GM18499 (cell line): ENCODE results near the gene PLXND1.

Experiments
- ATAC-seq: cut with Tn5 transposase; IDR thresholded peaks from one replicate; pipeline ENCODE4 v1.9.1; 2021; ENCODE audit warnings: moderate number of reproducible peaks; ENCODE audit not compliant: insufficient read depth, unreplicated experiment

Gene PLXND1

DNA sequence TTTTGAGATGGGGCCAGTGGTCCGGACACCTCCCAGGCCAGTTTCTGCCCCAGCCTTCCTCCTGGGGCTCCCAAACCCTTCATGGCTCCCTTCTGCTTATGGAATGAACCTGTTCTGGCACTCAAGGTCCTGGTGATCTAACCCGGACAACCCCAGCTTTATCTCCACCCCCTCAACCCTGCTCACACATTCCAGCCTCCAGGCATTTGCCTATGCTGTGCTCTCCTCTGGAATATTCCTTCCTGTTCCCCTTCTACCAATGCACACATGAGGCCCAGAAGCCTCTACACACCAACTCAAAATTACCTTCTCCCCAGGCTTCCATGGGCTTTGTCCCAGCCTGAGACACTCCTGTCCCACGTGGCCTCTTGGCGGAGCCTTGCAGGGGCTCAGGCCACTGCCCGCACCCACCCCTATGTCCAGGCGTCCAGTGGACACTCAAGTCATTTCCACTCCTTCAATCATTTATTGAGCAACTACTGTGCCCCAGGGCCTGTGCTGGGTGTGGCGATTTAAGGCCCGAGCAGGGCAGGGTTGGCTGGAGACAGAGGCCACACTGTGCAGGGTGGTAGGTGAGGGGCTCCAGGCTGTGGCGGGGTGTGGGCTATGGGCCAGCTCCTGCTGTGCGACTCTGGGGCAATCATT lies 18.8 kb downstream of the PLXND1 start:
- ATAC-seq, result no peak

DNA sequence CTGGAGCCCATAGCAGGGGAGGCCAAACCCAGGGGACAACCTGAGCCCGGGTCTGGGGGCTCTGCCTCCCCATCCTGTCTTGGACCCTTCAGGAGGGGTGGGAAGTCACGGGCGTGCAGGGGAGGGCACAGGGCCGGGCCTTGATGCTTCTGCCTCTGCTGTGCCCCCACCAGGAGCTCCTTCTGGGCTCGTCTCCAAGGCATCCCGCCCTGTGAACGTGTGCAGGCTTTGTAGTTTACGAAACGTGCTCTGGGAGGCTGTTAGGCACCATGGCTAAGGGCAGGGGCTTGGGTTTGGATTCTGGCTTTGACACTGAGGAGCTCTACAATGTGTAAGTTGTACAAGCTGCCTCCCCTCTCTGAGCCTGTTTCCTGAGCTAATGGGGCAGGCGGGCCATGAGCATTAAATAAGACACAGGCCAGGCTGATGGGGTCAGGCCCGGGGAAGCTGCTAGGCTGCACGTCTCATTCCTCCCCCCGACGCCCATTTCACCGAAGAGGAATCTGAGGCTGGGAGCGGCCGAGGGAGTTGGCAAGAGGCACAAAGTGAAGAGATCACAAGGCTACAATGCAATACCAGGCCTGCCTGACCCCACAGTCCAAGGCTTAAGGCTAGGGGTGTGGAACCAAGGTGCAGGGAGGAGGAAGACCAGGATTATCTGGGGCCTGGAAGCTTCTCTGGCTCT lies 19.6 kb downstream of the PLXND1 start:
- no peak for ATAC-seq

DNA sequence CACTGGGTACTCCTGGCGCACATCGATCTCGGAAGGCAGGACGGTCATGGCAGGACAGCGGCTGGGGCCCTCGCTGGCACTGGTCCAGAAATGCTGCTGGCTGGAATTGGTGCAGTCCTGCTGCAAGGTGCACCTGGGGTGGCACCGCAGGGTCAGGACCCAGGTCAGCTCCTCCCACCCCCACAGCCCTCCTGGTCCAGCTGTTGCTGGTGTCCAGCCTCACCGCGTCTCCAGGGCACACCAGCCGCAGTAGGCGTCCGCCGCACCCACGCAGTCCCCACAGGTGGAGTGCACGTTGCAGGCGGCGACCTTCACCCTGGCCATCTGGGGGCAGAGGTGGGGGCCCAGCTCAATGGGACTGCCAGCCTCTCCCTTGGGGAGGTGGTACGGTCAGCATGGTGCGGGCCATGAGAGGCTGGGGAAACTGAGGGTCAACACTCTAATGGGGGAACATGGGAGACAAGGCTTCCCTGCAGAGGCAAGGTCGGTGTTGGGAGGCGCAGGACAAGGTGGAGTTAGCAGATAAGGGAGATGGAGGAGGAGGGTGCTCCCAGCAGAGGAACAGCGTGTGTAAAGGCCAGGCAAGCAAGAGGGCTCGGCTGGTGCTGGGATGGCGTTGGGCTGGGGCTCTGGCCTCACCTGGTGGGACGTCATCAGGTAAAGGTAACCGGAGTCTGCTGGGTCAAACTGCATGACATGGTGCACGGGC lies 20.4 kb downstream of the PLXND1 start:
- ATAC-seq, result no peak

DNA sequence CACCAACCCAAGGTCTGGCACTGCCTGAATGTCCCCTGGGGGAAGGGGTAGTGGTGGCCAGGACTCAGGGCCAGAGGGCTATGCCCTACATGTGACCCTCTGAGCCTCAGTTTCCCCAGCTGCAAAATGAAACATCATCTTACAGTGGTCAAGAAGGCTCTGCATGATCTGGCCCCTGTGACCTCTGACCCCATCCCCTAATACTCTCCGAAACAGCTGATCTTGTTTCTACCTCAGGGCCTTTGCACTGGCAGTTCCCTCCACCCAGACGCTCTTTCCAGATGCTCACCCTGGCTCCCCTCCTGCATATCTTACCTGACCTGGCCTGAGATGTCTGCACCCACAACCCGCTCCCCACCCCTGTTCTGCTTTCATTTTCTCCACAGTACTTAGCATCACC lies 21.8 kb downstream of the PLXND1 start:
- no peak for ATAC-seq

DNA sequence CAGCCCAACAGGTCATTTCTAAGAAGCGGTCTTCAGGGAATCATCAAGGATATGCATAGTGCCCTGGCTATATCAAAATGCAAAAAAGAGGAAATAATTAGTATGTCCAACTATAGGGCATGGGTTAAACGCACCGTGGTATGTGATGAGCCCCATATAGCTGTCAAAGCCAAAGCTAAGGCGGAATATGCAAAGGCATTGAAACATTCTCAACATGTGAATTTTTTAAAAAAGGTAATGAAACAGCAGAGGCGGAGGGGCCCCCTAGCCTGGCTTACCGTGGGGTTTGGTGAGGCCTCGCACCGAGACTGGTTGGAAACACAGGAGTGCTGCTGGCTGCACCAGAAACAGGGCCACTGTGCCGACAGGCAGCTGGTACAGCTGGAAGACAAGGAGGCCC lies 23.2 kb downstream of the PLXND1 start:
- ATAC-seq, result no peak

DNA sequence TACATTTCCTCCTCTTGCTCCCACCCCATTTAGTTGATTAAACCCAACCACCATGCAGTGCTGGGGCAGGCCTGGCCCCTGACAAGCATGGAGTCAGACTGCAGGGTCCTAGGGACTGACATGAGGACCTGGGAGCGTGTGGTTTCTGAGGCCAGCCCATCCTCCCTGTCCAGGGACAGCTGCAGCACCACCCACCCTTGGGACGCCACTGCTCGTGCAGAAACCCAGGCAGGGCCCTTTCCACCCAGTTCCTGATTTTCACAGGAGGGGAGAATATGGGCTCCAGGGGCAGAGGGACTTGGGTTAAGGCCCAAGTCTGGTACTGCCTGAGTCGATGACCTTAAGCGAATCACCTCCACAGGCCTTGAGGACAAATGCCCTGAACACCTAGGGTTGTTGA lies 23.7 kb downstream of the PLXND1 start:
- ATAC-seq, result no peak

DNA sequence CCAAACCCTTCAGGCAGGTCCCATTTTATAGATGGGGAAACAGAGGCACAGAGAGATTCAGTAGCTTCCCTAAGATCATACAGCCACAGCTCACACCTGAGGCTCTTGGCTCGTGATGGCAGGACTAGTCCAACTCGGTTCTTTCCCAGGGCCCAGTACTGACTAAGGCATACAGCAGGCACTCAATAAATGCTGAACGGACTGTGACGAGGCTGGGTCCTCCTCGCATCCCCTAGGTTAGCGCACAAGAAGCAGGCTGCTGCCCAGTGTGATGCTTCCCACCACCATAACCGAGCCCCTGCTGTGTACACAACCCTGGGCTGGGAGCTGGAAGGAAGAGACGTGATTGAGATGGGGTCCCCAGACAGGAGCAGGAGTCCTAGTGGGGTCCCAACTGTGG lies 24.9 kb downstream of the PLXND1 start:
- ATAC-seq, result no peak

DNA sequence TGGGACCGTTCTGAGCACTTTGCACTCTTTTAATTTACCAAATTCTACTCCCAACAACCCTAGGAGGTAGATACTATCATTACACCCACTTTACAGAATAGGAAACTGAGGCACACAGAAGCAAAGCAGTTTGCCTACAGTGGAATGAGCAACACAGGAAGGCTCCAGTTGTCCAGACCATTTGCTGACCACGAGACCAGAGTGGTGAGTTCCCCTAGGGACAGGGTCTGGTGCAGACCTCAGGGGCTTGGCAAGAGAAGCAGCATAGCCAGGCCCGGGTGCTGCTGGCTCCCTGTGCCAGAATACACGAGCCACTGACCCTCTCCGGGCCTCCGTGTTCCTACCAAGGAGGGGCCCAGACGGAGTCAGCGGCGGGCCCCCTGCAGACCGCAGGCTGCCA lies 26.5 kb downstream of the PLXND1 start:
- ATAC-seq, result no peak

DNA sequence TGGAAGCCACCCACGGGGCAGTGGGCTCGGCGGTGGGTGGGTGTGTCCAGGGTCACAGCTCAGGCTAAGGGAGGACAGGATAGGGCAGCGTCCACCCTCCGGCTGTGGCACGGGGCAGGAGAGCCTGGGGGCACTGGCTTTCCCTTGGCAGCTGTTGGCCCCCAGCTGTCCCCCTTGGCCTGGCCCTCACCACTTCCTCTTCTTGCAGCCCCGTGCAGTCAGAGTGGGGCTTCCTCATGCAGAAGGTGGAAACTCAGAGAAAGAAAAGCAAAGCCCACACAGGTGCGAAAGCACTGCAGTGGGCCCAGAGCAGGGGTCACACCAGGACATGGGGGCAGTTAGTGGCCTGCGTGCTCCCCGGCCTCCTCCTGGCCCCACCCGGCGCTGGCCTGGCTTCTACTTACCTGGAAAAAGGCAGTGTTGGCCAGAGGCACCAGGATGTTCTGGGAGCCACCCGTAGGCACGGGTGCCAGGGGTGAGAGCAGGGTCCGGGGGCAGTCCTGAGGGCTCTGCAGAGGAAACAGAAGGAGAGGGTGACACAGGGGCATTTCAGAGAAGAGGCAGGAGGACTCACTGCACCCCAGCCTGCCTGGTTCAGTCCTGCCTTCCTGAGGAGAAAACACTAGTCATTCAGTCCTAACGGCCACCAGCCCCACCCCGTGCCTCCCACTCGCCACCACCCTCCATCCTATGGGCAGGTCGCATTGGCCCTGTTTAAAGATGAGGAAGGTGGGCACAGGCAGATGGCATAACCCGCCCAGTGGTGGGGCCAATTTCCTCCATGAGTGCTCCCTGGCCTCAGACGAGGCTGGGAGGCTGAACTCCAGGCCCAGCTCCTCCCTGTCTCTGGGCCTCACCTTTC lies 28.3 kb downstream of the PLXND1 start:
- no peak for ATAC-seq

DNA sequence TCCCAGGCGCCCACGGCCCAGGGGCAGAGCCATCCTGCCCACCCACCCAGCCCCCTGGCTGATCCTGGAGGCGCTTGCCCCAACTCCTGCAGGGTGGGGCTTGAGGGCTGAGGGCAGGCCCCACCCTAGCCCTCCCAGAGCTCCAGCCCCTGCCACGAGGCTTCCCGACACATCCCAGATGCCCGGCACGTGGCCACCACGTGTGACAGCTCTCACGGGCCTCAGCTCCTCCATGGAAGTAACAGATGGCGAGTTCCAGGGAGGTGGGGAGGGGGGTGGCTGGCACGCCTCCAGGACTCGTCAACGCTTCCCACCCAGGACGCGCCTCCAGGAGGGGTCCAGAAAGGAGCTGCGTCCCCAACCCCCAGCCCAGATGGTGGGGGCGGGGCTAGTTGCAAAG lies 29.1 kb downstream of the PLXND1 start:
- ATAC-seq, result no peak

DNA sequence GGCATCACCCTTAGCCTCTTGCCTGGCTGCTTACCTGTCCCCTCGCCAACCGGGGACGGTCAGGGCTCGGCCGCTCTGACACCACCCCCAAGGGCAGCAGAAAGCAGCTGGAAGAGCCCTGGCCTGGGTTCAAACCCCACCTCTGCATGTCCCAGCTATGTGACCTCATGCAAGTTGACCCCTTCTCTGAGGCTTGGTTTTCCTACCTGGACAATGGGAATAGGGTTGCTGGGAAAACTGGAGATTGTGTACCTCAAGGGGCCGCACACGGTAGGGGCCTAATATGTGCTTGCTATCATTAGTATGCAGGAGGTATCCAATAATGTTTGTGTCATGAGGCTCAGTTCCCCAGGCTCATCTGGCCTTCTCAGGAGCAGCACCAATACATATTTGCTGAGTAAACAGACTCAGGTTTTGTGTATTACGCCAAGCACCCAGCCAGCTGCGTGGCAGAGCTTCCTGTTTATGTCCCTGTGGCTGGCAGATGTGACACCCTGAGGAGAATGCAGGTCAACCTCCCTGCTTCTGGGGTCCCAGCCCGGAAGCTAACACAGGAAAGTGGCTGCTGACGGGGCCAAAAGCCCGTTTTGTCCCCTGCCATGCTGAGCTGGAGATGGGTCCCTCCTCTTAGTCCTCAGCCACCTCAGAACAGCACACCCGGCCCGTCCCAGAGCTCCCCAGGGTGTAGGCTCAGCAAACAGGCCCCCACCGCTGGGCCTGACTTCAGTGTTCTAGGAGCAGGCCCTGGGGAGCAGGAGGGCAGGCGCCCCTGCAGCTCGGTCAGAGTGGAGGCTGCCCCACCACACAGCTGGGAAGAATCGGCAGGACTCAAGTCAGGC lies 29.7 kb downstream of the PLXND1 start:
- ATAC-seq, result no peak

DNA sequence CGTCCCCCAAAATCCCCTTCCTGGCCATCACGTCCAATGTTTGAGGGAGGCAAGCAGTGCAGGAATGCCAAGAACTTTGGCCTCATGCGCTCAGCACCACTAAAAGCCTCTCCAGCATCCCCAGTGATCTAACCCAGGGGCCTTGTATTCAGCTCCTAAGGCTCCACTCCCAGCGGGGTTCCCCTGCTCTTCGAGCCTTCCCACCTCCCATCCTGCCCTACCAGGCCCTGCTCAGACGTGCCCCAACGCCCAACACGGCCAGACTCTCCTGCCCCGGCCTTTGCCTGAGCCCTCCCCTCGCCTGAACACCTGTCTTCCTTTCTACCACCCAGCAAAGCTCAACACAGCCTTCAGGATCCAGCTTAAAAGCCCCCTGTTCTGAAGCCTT lies 30.5 kb downstream of the PLXND1 start:
- ATAC-seq, result no peak

DNA sequence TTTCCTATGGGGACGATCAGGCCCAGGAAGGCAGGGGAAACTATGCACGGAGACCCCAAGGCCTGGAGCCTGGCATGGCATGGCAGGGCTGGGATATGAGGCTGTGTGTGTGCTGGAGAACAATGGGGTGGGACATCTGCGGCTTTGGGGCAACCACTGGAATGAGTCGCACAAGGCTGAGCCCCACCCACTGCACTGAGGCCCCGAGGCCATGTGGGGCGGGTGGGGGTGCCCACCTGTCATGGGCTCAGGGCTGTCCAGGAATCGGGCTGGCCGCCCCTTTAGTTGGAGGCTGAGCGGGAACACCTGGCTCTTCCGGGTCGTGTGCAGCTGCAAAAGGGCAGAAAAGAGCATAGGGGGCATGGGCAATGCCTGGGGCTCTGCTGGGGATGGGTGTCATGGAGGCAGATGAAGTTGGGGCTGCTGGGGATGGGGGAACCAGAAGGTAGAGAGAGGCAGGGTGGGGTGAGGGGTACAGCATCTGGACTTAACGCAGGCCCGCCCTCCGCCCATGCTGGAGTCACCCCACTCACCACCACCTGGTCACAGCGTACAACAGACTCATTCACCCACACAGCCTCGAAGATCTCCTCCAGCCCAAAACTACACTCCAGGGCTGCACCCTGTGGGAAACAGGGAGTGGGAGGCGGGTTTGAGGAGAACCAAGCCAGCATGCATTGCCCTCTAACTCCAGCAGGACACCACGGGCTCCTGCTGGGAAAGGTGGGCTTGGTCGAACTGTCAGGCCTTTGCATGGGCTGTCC lies 31.1 kb downstream of the PLXND1 start:
- ATAC-seq, result no peak

DNA sequence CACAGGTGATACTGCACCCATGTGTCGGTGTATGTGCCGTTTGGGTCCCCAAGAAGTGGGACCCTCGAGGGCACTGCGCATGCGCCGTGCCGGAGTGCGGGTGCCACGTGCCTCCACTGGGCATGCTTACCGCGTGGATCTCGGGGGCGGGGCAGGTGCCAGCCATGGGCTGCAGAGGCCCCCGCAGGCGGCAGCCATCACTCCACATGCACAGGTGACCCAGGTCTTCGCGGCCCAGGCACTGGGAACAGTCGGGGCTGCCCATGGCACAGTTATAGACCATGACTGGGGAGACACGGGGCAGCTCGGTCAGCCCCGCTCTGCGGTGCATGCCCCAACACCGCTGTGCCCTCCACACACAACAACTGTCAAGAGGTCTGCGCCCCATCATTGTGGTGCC lies 32.3 kb downstream of the PLXND1 start:
- no peak for ATAC-seq

DNA sequence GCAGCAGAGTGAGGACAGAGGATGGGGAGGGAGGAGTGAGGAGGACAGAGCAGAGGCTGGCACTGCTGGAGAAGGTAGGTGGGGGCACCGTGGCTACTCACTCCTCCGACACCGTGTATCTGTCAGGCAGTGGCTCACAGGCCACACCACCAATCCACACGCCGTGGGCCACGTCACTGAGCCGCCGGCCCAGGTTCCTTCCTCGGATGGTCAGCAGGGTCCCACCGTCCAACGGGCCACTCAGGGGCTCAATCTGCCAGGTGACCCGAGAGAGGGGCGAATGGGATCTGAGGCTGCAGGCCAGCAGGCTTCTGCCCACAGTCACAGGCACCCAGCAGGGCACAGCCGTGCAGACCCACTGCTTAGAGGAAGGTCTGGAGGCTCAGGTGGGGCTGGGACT lies 33.0 kb downstream of the PLXND1 start:
- no peak for ATAC-seq

DNA sequence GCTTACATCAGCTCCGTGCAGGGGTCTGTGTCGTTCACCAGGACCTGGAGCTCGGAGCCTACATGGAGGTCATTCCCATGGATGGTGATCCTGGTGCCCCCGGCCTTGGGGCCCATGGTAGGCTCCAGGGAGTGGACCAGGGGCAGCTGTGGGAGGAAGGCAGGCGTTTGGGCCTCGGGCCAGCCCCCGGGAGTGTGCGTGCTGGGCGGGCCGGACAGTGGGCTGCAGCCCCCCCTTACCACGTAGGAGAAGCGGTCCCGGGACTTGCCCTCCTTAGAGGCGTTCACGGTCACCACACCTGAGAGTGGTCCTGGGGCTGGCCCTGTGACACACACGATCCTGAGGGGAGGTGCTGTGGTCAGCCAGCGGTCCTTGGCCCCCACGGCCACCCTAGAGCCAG lies 33.9 kb downstream of the PLXND1 start:
- no peak for ATAC-seq

DNA sequence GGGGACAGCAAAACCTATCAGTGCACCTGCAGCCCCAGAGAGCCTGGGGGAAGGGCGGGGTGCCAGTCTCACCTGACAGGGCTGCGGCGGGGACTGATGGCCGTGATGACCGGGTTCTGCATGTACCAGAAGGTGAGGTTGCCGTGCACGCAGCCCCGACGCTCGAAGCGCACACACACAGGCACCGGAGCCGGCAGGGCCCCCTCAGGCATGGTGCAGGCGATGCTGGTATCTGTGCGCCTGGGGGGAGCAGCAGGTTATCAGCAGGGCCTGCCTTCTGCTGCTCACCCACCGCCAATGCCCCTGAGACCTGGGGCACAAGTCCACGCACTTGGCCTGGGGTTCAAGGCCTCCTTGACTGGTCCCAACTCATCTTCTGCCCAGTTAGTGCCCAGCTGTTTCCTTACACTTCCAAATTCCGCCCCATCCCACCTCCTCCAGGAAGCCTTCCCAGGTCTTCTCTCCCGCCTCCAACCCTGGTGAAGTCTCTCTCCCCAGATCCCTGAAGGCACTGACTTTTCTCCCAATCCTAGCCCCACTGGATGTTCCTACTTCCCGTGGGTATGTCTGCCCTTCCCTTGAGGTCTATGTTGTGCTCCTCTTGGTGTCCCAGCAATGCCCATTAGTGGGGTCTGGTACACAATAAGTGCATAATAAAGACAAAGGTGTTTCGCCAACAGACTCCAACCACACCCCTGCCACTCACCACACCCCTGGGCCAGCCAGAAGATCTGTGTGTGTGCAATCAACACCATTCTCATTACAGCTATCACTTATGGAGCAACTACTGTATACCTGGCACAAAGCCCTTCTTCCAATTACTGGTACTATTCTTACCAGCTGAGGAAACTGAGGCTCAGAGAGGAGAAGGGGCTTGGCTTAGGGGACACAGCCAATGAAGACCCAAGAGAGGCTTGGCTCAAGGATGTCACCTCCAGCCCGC lies 34.6 kb downstream of the PLXND1 start:
- no peak for ATAC-seq

DNA sequence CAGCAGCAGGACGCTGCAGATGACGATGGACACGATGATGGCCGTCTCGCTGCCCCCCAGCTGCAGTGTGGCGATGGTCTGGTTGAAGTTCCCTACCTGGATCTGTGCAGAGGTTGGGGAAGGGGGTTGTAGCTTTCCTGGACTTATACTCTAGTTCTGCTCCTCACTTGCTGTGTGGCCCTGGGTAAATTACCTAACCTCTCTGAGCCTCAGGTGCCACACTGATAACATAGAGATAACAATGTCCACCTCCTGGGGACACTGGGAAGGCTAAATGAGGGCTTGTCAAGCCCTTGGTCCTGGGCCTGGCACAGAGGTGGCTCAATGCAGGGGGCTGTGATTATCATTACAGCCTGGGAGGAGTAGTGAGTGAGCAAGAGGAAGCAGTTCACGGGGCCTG lies 36.6 kb downstream of the PLXND1 start:
- ATAC-seq, result no peak
